ENCODE data around the gene OTOS. TPM values are rescaled to one million over a fixed set of nuclear protein-coding genes. Genes with fewer than 3 reads are reported as not detected.

The OTOS gene
- total and polyA plus RNA-seq, 9 of the 15 experiments (the other 6 are each of a cell fraction or from before 2014, with no cell fraction given) = not detected

DNA sequence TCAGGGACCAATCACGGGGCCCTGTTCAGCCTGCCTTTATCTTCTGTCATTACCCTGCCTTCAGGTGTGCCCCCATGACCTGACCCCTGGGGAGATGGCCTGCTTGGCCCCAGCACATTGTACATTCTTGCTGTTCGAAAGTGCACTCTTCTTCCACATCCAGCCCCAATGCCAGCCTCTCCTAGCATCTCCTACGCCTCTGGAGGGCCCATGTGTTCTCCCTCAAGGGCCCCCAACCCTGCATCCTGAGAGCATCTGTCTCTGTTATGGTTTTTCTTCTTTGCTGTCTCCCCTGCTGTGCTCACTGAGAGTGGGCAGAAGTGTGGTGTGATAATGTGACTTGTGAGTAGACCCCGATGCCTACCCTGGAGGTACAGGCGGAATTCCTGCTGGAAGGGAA is 41.5 kb upstream of the OTOS start:
- Histone ChIP-seq H4K20me1 (replicated peaks; ENCODE audit: control insufficient read depth, insufficient read depth, low read length) (no peaks in the 10 kb centered on the region), H2AFZ (ENCODE audit: low read depth, low read length) (no peak overlapping the region), H3K4me1 (replicated peaks in 1 of 2; ENCODE audit: control insufficient read depth in 2 of 2, insufficient read depth in 2 of 2, low read length in 2 of 2) (no peaks in the 10 kb centered on the region), H3K4me2 (ENCODE audit: insufficient read depth, low read length) (no peak overlapping the region), H3K79me2 (ENCODE audit: control insufficient read depth, insufficient read depth, low read length) (no peaks in the 10 kb centered on the region), H3K4me3 (no peak overlapping the region), H3K9me1 (ENCODE audit: control insufficient read depth, insufficient read depth, low read length) (no peaks in the 10 kb centered on the region), H3K36me3 (ENCODE audit: control insufficient read depth, insufficient read depth, low read length) (no peaks in the 10 kb centered on the region), H3K27ac (ENCODE audit: extremely low read depth, low read depth, low read length) (no peak overlapping the region), H3K9ac (ENCODE audit: insufficient read depth in 1 of 2, low read depth in 2 of 2, low read length in 2 of 2) (no peak overlapping the region), H3K27me3 (ENCODE audit: control insufficient read depth in 2 of 2, insufficient read depth in 2 of 2, low read length in 2 of 2) (peaks cover 0 to 24% of the 10 kb centered on the region in 2 experiments; a peak in 2 of 5 replicates), H3K9me3 (replicated peaks; ENCODE audit: control insufficient read depth, insufficient read depth, low read depth, low read length) (no peaks in the 10 kb centered on the region)
- TF ChIP-seq, protein P1, sequence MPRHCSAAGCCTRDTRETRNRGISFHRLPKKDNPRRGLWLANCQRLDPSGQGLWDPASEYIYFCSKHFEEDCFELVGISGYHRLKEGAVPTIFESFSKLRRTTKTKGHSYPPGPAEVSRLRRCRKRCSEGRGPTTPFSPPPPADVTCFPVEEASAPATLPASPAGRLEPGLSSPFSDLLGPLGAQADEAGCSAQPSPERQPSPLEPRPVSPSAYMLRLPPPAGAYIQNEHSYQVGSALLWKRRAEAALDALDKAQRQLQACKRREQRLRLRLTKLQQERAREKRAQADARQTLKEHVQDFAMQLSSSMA (CRISPR knock-in tag; IDR thresholded peaks at IDR 0.05) = no peak
- no peak for TF ChIP-seq ZNF780A (CRISPR knock-in tag; IDR thresholded peaks at IDR 0.05)
- TF ChIP-seq, protein P2, sequence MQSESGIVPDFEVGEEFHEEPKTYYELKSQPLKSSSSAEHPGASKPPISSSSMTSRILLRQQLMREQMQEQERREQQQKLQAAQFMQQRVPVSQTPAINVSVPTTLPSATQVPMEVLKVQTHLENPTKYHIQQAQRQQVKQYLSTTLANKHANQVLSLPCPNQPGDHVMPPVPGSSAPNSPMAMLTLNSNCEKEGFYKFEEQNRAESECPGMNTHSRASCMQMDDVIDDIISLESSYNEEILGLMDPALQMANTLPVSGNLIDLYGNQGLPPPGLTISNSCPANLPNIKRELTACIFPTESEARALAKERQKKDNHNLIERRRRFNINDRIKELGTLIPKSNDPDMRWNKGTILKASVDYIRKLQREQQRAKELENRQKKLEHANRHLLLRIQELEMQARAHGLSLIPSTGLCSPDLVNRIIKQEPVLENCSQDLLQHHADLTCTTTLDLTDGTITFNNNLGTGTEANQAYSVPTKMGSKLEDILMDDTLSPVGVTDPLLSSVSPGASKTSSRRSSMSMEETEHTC (IDR thresholded peaks at IDR 0.05) = no peak
- TF ChIP-seq, protein P3, sequence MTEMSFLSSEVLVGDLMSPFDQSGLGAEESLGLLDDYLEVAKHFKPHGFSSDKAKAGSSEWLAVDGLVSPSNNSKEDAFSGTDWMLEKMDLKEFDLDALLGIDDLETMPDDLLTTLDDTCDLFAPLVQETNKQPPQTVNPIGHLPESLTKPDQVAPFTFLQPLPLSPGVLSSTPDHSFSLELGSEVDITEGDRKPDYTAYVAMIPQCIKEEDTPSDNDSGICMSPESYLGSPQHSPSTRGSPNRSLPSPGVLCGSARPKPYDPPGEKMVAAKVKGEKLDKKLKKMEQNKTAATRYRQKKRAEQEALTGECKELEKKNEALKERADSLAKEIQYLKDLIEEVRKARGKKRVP (CRISPR knock-in tag; IDR thresholded peaks at IDR 0.05) = no peak
- no peak for TF ChIP-seq KLF6 (CRISPR knock-in tag; IDR thresholded peaks at IDR 0.05; ENCODE audit: borderline replicate concordance)
- no peak for TF ChIP-seq ZZZ3 (IDR thresholded peaks at IDR 0.05)
- no peak for TF ChIP-seq BRF1 (IDR thresholded peaks at IDR 0.05; ENCODE audit: borderline replicate concordance, extremely low read depth, insufficient read length)
- TF ChIP-seq PML (IDR thresholded peaks at IDR 0.05; ENCODE audit: low read length) = no peak
- TF ChIP-seq POLR3G (IDR thresholded peaks at IDR 0.05; ENCODE audit: extremely low read depth, insufficient read length, insufficient replicate concordance) = no peak
- no peak for TF ChIP-seq LARP7 (IDR thresholded peaks at IDR 0.05)
- no peak for TF ChIP-seq ZFX (CRISPR knock-in tag; IDR thresholded peaks at IDR 0.05)
- TF ChIP-seq, protein P4, sequence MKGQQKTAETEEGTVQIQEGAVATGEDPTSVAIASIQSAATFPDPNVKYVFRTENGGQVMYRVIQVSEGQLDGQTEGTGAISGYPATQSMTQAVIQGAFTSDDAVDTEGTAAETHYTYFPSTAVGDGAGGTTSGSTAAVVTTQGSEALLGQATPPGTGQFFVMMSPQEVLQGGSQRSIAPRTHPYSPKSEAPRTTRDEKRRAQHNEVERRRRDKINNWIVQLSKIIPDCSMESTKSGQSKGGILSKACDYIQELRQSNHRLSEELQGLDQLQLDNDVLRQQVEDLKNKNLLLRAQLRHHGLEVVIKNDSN (CRISPR knock-in tag; IDR thresholded peaks at IDR 0.05) = no peak
- no peak for TF ChIP-seq BCOR (IDR thresholded peaks at IDR 0.05)
- intact Hi-C loops (cut with micrococcal nuclease) = no loop called here
- ChIA-PET CTCF (ENCODE audit: low intra/inter-chr PET ratio) (no interaction called here), POLR2A (no interaction called here)
- BruUV-seq (replicated peaks) = no TSS peak
- in situ Hi-C loops (cut with MboI) = no loop called here
- DNase-seq (ENCODE audit: extremely low read depth in 1 of 4, low spot score in 3 of 4) (no peak), ATAC-seq (no peak), FAIRE-seq (no peak)
- 0% methylated on average over 5 of the region's 5 CpGs for WGBS (ENCODE audit: insufficient coverage, low coverage, missing lambda C conversion rate)
